C4-2B (cell line): ENCODE results near the gene COL4A4.
"Not testable (repeated sequence)": the region's sequence is repeated elsewhere in the genome, so short reads cannot be mapped to it uniquely, and the experiment has no call there.

Experiments used
- ZFX ChIP-seq: fragments of 450-650 bp; IDR thresholded peaks from 2 replicates; pipeline ENCODE4 v1.6.1; 2017
- TF ChIP-seq, protein P1 (sequence below): fragments of 450-650 bp; conservative IDR thresholded peaks from 2 replicates; pipeline ENCODE4 v1.5.1; 2017; ENCODE audit warnings: mild to moderate bottlenecking

GRCh38 chr2:227065065-227065464 lies 98.9 kb downstream of the COL4A4 start:
- TF ChIP-seq, protein P1, sequence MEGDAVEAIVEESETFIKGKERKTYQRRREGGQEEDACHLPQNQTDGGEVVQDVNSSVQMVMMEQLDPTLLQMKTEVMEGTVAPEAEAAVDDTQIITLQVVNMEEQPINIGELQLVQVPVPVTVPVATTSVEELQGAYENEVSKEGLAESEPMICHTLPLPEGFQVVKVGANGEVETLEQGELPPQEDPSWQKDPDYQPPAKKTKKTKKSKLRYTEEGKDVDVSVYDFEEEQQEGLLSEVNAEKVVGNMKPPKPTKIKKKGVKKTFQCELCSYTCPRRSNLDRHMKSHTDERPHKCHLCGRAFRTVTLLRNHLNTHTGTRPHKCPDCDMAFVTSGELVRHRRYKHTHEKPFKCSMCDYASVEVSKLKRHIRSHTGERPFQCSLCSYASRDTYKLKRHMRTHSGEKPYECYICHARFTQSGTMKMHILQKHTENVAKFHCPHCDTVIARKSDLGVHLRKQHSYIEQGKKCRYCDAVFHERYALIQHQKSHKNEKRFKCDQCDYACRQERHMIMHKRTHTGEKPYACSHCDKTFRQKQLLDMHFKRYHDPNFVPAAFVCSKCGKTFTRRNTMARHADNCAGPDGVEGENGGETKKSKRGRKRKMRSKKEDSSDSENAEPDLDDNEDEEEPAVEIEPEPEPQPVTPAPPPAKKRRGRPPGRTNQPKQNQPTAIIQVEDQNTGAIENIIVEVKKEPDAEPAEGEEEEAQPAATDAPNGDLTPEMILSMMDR = not testable (repeated sequence)
- TF ChIP-seq ZFX = not testable (repeated sequence)
